Stimulated activated CD8-positive, alpha-beta memory T cell treated with anti-CD3 and anti-CD28 coated beads, Interleukin-2, amount 100 ng/mL, for 48 hours (primary cell): Measurements from ENCODE around the gene ZSWIM3.

ENCODE experiments used
- DNase-seq, 2 donors: peaks; one replicate each; pipeline ENCODE4 v3.0.0-alpha.2; 2020; ENCODE audit warnings: low read depth in 2 of 2

ZSWIM3 gene

DNA sequence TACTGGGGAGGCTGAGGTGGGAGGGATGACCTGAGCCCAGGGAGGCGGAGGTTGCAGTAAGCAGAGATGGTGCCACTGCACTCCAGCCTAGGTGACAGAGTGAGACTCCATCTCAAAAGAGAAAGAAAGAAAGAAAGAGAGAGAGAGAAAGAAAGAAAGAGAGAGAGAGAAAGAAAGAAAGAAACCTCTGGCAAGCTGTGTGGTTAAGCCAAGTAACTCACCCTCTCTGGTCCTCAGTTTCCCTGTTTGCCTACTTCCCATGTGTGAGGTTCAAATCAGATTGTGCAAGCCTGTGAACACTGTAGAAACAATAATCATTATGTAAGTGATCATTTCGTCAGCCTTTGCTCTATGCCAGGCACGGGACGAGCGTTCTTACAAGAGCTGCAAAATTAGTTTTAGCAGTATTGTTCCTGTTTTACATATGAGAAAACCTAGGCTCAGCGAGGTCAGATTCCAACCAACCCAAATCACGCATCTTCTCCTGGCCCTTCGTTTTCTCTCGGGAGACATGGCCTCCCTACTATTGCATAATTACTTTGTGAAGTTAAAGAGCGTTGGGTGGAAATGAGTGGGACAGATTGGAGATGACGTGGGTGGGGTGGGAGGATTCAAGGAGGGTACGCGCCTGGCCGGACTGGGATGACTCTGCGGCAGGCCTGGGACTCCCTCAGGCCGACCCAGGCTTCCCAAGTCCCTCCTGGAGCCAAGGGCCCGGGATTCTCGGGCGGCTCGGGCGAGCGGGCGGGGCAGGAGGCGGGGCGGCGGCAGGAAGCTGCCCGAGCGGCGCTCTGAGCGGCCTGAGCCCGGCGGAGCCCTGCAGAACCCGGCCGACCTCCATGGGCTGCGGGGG lies 24.2 kb upstream of the ZSWIM3 start, which contains the start of gene SNX21:
TSS of gene SNX21 (plus strand) at position 770 of the 853 bp plus-strand sequence. CDS start 121 bp downstream, outside the sequence.
- DNase-seq: no peak

DNA sequence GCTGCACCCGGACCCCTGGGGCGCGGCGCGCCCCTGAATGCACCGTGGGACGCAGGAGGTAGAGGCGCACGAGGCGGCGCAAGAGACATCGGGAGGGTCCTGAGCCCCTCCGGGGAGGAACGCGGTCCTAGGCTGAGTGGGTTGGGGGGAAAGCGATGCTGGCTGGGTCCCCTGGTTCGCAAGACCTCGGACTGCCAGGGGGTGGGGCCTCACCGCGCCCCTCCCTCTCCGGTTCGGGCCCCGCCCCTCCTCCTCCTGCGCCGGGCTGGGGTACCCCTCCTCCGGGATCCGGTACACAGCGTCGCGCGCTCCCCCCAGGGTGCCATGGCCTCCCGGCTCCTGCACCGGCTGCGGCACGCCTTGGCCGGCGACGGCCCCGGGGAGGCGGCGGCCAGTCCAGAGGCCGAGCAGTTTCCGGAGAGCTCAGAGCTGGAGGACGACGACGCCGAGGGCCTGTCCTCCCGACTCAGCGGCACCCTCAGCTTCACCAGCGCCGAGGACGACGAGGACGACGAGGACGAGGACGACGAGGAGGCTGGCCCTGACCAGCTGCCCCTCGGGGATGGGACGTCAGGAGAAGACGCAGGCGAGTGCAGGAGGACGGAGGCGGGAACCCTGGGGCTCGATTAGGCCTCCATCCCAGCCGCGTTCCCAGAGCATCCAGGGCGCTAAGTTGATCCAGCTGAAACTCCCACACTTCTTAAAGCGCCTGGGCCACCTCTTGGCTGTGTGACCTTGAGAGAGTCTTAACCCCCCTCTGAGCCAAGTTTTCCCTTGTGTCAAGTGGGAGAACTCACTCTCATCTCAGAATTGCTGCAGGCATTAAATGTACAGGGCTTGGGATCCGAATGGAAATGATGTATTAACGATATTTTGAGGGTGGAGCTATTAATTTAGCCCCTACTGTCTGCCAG lies 23.3 kb upstream of the ZSWIM3 start:
- no peak for DNase-seq

DNA sequence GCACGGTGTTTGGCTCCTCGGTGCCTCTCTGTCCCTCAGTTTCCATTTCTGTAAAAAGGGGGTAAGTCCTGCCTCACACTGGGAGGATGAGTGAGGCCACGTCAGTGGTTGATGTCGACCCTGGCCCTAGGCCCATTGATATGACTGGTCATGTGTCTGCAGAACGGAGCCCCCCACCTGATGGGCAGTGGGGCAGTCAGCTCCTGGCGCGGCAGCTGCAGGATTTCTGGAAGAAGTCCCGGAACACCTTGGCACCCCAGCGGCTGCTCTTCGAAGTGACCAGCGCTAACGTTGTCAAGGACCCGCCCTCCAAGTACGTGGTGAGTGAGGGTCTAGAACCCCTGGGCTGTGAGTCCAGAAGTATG lies 22.6 kb upstream of the ZSWIM3 start:
- no peak for DNase-seq

DNA sequence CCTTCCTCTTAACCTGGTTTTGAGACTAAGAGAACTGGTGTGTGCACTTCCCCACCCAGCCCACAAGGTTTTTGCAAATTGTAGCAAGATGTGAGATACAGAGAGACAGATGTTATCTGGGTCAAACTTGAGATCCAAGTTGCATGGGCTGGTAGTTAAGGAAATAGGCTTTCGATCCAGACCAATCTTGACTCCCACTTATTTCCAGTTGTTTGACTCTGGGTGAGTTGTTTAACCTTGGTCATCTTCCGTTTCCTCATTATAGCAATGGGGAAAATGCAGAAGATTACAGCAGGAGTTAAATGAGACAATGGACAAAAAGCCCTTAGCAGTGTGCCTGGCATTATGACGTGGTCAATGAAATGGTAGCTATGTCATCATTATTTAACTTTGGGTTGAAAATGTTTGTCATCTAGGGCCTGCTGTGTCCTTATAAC lies 22.1 kb upstream of the ZSWIM3 start:
- DNase-seq: no peak

DNA sequence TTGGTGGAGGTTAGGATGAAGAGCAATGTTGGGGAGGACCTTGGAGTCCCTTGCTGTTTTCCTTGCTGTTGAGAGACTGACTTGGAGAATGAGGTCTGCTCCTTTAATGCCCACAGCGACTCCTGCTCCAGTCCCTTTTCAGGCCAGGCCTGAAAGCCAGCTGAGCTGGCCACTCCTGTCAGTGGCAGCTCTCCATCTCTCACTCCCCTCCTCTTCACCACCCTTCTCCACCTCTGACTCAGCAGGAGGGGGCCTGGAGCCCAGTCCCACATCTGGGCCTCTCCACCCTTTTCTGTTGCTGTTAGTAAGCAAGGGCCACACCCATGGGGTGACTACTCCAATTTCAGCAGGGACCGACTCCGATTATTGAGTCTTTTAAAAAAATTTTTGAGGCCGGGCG lies 21.6 kb upstream of the ZSWIM3 start:
- no peak for DNase-seq

DNA sequence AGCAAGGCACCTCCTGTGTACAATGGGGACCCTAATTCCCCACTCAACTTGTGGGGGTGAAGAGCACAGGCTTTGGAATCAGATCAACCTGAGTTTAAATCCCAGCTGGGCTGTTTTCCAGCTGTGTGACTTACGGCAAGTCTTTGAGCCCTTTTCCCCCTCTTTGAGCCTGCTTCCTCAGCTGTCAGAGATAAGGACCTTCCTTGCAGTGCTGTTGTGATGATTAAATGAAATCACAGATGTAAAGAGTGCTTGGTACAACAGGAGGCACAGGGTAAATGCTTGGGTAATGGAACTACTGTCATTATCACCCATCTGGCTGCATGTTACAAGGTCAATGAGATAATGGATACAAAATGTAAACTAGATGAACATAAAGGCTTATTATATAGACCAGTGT lies 20.6 kb upstream of the ZSWIM3 start:
- no peak for DNase-seq

DNA sequence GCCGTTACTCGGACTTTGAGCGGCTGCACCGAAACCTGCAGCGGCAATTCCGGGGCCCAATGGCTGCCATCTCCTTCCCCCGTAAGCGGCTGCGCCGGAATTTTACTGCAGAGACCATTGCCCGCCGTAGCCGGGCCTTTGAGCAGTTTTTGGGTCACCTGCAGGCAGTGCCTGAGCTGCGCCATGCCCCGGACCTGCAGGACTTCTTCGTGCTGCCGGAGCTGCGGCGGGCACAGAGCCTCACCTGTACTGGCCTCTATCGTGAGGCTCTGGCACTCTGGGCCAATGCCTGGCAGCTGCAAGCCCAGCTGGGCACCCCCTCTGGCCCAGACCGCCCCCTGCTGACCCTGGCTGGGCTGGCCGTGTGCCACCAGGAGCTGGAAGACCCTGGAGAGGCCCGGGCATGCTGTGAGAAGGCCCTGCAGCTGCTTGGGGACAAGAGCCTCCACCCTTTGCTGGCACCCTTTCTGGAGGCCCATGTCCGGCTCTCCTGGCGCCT lies 16.7 kb upstream of the ZSWIM3 start:
- no peak for DNase-seq

DNA sequence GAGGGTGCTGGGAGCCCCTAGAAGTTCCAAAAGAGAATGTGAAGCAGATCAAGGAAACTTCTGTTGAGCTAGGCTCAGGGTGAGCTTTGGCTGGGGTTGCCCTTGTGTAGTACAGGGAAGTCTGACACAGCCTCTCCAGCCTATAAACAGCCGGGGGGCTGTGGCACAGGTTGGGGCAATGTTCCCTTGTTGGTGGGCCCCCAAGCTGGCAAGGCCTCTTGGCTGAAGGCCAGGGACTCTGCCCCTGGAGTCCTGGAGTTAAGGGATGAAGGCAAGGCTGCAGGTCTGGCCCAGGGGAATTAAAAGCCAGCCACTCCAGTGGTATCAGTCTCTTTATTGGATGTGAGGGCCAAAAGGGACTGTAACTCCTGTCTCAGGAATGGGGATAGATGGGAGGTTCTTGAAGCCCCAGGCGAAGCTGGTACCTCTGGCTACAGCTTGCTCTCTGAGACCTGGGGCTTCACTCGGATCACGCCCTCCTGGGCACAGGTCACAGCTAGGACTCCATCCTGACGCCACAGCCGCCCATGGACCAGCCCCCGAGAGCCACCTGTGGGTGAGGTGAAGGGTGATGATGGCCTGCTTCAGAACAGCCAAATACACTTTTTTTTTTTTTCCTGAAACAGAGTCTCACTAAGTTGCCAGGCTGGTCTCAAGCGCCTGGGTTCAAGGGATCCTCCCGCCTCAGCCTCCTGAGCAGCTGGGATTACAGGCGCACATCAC lies 15.8 kb upstream of the ZSWIM3 start:
- DNase-seq: no peak

DNA sequence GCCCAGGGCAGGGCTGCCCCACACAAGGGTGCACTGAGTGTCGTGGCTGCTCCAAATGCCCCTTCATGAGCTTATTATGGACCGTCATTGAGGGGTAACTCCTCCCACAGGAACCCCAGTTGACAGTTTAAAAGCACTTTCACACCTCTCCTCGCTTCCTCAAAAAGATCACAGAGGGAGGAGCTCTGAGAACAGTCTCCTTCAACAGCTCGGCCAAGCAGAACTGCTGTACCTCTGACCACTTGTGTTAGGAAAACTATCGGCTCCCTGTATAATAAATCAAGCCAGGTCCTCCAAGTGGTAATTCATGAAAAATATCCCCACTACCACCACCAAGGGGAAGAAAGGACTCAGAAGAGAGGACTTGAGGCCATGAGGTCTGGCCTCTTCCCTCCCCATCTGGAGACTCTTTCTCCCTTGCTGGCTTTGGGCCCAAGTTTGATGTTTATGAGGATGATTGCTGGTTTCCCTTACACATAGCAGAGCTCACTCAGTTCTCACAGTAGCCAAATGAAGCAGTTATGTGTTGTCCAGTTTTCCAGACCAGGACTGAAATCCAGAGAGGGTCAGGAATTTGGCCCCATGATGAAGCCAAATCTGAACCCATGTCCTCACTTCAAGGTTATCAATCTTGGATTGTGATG lies 15.1 kb upstream of the ZSWIM3 start:
- no peak for DNase-seq

DNA sequence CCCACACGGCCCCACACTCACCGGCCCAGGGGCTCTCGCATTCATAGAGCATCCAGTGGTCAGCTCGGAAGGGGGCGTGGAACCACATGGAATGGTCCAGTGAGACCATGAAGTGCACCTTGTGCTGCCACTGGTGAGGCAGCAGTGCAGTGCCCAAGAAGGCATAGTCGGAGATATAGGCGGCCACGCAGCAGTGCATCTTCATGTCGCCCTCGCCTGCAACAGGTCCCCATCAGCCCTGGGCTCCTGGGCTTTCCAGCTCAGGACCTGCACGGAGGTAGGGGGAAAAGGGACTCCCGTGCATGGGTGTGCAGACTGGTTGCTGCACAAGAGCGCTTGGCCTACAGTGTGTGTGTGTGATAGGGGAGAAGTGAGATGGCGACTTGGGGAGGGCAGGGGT lies 13.9 kb upstream of the ZSWIM3 start:
- DNase-seq: no peak

DNA sequence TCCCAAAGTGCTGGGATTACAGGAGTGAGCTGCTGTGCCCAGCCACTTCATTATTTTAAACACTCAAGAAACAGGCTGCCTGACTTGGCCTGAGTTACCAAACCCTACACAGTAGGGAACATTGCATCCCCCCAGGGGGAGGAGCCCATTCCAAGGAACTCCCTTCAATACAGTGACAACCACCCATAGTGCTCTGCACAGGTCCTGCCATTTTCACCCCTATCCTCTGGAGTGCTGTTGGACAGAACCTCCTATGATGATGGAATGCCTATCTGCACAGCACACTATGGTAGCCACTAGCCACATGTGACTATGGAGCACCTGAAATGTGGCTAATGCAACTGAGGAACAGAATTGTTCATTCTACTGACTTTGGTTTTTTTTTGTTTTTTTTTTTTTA lies 12.0 kb upstream of the ZSWIM3 start:
- no peak for DNase-seq

DNA sequence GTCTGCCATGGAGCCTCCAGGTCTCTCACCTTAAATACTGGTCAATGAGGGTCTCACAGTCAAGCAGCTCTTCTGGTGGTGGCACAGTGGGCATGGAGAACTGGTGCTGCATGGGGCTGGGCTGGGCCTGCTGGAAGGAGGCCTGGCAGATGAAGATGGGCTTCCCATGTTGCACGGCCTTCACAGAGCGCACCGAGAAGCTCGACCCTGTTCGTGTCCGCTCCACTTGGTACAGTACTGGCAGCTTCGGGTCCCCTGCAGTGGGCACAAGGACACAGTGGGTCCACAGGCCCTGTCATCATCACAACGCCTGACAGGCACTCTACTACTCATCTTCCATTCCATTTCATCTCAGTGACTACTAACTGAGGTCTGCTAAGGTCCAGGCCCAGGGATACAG lies 9.0 kb upstream of the ZSWIM3 start:
- DNase-seq: no peak

DNA sequence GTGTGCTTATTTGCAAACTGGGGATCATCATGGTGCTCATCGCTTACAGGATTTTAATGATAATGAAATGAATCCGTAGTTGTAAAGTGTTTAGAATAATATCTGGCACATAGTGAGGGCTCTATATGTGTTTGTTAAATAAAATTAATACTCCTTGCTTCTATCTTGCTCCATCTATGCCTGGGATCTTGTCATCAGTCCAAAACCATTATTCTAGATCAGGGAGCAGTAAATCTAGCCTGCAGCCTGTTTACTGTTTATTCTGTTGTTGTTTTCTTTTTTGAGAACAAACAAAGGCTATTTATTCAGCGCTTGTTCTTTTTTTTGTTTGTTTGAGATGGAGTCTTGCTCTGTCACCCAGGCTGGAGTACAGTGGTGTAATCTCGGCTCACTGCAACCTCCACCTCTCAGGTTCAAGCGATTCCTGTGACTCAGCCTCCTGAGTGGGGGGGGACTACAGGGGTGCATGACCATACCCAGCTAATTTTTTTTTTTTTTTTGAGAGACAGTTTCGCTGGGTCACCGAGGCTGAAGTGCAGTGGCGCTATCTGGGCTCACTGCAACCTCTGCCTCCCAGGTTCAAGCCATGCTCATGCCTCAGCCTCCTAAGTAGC lies 8.3 kb upstream of the ZSWIM3 start:
- no peak for DNase-seq

DNA sequence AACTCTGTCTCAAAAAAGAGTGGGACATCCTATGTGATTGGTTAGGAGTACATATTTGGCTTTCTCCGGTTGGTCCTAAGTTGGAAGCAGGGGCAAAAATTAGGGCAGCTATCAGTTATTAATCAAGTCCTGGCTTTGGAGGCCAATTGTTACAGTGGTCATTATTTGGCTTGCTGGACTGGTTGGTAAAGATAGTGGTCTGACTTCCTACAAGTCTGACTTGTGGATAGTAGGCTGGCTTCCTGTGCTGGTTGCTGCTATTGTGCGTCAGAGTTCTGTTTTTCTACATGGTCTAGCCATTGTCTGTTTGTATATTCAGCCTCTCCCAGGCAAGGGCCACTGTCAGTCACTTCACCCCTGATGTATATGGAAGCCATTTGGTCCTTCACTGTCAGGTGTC lies 7.2 kb upstream of the ZSWIM3 start:
- DNase-seq: no peak

DNA sequence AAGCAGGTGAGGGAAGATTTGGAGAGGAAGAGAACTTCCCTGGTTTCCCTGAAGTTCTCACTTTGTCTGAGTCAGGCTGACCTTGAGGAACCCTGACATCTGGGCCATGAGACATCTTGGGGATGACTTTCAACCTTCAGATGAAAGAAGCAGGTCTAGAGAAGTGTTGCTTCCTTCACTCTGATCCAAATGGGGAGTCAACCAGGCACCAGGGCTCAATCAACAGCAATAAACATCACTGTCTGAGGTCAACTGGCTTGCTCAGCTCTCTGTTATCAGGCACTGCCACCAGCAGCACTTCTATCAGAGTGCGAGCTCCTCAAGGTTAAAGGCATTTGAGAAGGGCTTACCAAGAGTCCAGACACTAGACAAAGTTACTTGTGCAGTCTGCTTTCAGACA lies 6.5 kb upstream of the ZSWIM3 start:
- DNase-seq: no peak

DNA sequence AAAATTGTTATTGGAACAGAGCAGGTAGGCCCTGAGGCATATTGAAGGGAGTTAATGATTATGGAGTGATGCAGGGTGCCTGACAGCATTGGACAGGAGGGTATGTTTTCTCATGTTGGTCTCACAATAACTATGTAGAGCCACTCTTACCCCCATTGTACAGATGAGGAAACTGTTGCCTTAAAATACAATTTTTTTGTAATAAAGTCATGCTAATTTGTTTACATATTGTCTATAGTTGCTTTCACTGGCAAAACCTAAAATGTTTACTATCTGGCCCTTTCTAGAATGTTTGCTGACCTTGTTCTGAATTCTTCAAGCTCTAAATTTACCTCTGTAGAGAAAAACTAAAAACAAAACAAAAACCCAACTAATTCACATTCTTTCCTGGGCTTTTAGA lies 5.9 kb upstream of the ZSWIM3 start:
- DNase-seq: no peak

DNA sequence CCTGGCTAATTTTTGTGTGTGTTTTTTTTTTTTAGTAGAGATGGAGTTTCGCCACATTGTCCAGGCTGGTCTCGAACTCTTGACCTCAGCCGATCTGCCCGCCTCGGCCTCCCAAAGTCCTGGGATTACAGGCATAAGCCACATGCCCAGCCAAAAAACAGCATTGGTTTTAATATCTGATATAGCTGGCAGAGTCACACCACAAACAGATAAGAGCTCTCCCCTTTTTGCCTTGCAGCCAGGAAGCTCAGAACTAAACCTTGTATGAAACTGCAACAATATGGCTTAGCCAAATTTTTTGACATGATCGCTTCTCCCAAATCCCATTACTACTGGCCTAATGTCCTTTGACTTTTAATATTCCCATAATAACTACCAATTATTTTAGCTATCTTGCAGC lies 5.1 kb upstream of the ZSWIM3 start:
- DNase-seq: no peak

DNA sequence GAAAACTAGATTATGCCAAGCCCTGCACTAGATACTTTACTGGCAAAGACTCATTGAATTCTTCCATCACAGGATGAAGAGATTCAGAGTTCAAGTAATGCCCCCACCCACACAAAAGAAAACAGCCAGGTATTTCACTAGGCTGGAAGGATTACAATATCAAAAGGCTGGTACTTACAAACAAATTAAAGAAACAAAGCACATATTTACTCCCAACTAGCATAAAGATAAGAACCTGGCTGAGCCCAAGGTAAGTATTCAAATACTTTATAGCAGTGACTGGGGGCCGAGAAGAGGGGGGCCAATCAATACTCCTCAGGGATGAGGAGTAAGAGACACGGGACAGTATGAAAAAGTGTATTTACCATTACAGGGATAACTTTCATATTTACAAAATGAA lies 3.9 kb upstream of the ZSWIM3 start:
- no peak for DNase-seq

DNA sequence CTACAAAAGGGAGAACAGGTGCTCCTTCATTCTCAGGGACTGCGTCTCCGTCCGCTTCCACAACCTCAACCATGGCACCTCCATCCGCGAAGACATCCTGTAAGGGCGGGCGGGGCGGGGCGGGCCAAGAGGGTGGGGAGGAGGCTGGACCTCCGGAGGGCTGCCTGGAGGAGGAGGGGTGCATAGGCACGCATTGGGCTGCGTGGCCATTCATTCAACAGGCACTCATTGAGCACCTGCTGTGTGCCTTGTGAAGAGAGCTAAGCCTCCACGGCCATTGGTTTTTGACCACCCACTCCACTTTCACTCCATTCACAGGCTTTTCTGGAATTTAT lies 435 bp downstream of the ZSWIM3 start:
- DNase-seq: peak in 1 of 2 donors; percentile 46

DNA sequence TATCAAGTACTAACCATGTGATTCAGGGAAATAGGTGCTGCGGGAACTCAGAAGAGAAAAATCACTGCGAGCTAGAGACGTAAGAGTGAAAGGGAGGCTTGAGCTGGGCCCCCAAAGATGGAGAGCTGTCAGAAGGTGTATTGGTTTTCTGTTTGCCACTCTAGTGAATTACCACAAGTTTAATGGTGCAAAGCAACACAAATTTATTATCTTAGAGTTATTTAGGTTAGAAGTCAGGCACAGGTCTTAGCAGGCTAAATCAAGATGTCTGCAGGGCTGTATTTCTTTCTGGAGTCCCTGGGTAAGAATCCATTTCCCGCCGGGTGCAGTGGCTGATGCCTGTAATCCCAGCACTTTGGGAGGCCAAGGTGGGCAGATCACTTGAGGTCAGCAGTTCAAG lies 2.5 kb downstream of the ZSWIM3 start:
- no peak for DNase-seq

DNA sequence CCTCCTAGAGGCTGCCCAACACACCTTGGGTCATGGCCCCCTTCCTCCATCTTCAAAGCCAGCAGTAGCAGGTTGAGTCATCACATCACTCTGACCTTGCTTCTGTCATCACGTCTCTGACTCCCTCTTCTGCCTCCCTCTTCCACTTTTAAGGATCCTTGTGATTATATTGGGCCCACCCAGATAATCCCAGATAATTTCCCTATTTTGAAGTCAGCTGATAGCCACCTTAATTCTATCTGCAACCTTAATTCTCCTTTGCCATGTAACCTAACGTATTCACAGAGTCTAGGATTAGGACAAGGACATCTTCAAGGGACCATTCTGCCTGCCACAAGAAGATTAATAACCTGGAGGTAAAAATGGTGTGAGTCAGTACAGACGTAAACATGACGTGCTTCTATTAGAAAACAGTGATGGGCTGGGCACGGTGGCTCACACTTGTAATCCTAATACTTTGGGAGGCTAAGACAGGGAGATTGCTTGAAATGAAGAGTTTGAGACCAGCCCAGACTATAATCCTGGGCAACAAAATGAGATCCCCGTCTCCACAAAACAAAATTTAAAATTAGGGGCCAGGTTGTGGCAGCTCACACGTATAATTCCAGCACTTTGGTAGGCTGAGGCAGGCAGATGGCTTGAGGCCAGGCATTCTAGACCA lies 3.3 kb downstream of the ZSWIM3 start:
- no peak for DNase-seq
